GM10847 (cell line): Measurements from ENCODE around the gene NDUFV3.

Experiments used
- POLR2A ChIP-seq: IDR thresholded peaks from 2 replicates; pipeline ENCODE4 v1.6.1; 2011; ENCODE audit not compliant: insufficient read length; ENCODE audit errors: extremely low read depth

NDUFV3 gene

GRCh38 chr21:42854246-42855010 is 38.7 kb upstream of the NDUFV3 start:
- TF ChIP-seq POLR2A, result no peak

- no peak for TF ChIP-seq POLR2A
Observed at GRCh38 chr21:42855171-42855936, 37.8 kb upstream of the NDUFV3 start.

- no peak for TF ChIP-seq POLR2A
Observed at GRCh38 chr21:42855937-42856335, 37.2 kb upstream of the NDUFV3 start.

GRCh38 chr21:42857216-42857615 is 35.9 kb upstream of the NDUFV3 start:
- TF ChIP-seq POLR2A, result no peak

GRCh38 chr21:42858185-42858847 is 34.8 kb upstream of the NDUFV3 start:
- TF ChIP-seq POLR2A, result no peak

- no peak for TF ChIP-seq POLR2A
Observed at GRCh38 chr21:42858957-42859890, 33.9 kb upstream of the NDUFV3 start.

GRCh38 chr21:42859891-42860230 is 33.2 kb upstream of the NDUFV3 start:
- no peak for TF ChIP-seq POLR2A

- no peak for TF ChIP-seq POLR2A
Observed at GRCh38 chr21:42860345-42860744, 32.8 kb upstream of the NDUFV3 start.

GRCh38 chr21:42861311-42861847 is 31.7 kb upstream of the NDUFV3 start:
- no peak for TF ChIP-seq POLR2A

GRCh38 chr21:42861848-42862400 is 31.2 kb upstream of the NDUFV3 start:
- no peak for TF ChIP-seq POLR2A

GRCh38 chr21:42862774-42863503 is 30.2 kb upstream of the NDUFV3 start:
- no peak for TF ChIP-seq POLR2A

GRCh38 chr21:42863504-42863870 is 29.6 kb upstream of the NDUFV3 start:
- TF ChIP-seq POLR2A, result no peak

- TF ChIP-seq POLR2A, result no peak
Observed at GRCh38 chr21:42864286-42864685, 28.8 kb upstream of the NDUFV3 start.
